Stimulated activated CD8-positive, alpha-beta memory T cell treated with anti-CD3 and anti-CD28 coated beads, Interleukin-4, amount 100 ng/mL, for 4 hours (primary cell): ENCODE results near the gene DDX49.

Experiments used
- DNase-seq, 2 donors: peaks; one replicate each; pipeline ENCODE4 v3.0.0-alpha.2; 2020; ENCODE audit warnings: low read depth in 2 of 2, low spot score in 1 of 2

Gene DDX49

GRCh38 chr19:18919086-18919899 is at the start of gene DDX49, which contains the start of gene COPE:
TSS of gene DDX49 (plus strand) at chr19:18919715. CDS start at chr19:18919742, 27 bp downstream.
TSS of gene COPE (minus strand) at chr19:18919387. CDS start at chr19:18919348, 39 bp downstream.
- peak; percentile 94 to 97 for DNase-seq

DNA sequence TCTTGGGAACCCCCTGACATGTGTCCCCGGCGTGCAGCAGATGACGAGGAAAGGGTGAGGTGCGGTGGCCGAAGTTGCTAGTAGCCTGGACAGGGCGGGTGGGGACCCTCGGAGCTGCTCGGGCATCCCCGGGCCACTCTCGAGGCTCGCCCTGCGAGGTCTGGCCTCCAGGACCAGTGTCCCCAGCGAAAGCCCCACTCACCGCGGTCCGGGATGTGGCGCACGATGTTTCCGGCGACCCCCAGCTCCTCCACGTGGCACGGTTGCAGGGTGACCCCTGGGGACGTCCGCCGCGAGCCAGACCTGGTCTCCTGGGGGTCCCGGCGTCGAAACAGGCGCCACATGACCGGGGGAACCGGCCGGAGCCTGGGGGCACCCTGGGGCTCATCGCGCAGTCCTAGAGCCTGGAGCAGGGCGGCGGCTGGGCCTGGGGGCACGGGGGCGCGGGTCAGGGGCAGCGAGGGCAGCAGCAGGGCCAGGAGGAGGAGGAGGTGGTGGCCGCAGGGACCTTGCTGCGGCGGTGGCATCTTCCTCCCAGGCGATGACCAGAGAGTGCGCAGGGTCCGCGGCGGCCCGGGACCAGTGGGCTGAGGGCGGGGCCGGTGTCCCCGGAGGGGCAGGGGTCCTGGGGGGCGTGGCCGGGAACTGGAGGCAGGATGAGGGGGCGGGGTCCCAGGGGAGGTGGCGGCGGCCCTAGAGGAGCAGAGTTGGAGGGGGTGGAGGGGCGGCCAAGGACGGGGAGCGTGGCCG is 49.6 kb upstream of the DDX49 start:
- no peak for DNase-seq

- DNase-seq = no peak
Observed at GRCh38 chr19:18870531-18871172, 48.9 kb upstream of the DDX49 start.

DNA sequence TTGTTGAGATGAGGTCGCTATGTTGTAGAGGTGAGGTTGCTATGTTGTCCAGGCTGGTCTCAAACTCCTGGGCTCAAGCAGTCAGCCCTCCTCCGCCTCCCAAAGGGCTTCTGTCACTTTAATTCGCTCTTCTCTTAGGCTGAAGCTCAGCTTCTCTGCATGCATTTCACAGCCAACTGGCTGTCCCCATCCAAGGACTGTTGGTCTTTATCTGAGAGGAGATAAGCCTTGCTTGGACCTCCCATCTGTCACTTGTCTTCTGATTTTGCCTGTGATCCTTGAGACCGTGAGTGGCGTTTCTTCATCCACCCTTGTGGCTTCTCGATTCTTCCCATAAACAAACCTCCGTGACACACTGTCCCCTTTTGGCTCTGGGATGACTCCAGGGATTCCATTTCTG is 48.0 kb upstream of the DDX49 start:
- no peak for DNase-seq

DNA sequence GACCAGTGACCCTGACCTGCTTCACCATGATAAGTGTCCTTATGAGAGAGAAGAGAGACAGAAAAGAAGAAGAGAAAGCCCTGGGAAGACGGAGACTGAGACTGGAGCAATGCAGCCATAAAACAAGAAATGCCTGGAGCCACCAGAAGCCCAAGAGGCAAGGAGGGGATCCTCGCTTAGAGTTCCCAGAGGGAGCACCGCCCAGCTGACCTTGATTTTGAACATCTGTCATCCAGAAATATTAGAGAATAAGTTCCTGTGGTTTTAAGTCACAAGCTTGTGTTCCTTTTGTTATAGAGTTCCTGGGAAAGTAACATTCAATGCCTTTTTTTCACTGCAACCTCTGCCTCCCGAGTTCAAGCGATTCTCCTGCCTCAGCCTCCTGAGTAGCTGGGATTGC is 43.8 kb upstream of the DDX49 start:
- no peak for DNase-seq

DNA sequence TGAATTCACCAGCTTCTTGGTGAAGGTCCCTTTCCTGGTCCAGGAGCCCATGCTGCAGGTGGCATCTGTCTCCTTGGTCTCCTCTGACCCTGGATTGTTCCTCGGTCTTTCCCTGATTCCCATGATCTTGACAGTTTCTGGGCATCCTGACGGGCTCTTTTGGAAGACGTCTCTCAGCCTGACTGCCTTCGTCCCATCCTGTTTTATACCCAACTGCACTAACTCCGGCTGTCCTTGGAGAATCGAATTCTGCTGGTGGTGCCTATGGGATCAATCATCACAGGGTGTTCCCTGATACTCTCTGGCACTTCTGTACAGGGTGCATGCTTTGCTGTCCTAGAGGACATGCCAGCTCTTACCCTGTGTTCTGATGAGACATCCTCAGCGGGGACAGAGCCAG is 42.6 kb upstream of the DDX49 start:
- DNase-seq = no peak

DNA sequence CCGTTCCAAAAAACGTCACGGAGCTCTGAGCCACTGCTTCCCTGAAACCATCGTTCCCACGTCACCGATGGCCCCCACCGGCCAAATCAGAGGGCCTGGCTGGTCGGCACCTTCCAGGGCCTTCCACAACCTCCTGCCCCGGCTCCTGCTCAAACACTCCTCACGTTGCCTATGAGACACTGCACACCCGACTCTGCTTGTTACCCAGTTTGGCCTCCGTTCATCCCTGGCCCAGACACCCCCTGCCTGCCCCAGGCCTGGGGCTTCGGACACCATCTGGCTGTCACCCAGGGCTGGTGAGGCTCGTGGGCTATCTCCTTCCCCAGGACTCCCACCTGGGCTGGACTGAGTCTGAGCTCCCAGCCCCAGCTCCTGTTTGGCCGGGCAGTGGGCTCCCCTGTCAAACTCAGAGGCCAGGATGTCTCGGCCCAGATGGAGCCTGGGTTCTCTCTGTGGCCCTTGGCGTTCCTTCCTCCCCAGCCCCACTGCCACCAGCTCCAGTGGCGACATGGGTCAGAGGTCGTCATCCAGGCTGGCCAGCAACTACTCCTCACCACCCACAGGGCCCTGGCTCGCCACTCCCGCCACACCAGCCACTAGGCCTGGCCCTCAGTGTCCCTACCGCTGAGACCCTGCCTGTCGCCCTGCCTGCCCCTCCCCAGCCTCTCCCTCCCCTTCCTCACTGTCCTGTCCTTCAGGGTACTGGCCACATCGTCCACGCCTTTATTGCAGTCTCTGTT is 41.3 kb upstream of the DDX49 start:
- no peak for DNase-seq

DNA sequence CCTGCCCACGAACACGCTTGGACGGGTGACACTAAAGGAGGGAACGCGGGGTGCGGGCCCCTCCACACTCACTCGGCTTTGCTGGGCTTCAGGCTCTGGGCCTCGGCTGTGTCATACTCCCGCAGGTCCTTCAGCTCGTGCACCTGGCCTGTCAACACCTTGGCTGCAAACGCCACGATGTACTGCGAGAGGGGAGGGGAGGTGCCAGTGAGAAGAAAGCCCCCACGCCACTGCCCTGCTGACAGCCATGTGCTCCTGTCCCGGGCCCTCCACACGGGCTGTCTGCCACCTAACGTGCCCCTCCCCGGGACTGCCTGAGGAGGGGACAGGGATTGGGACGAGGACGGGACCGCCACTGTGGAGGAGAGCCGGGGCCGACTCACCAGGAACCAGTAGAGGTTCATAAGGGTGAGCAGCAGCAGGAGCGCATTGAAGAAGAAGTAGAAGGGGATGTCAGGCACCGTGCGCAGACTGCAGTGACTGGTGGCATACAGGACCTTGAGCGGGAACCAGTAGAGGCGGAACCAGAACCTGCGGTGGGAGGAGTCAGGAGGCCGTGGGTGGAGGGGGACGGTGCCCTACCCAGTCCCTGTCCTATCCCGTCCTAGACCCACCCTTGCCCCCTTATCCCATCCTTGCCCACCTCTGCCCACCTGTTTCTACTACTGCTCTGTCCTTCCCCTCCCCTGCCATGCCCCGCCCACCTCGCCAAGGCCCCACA is 40.5 kb upstream of the DDX49 start:
- DNase-seq = no peak

- no peak for DNase-seq
Observed at GRCh38 chr19:18879579-18880373, 39.7 kb upstream of the DDX49 start.

DNA sequence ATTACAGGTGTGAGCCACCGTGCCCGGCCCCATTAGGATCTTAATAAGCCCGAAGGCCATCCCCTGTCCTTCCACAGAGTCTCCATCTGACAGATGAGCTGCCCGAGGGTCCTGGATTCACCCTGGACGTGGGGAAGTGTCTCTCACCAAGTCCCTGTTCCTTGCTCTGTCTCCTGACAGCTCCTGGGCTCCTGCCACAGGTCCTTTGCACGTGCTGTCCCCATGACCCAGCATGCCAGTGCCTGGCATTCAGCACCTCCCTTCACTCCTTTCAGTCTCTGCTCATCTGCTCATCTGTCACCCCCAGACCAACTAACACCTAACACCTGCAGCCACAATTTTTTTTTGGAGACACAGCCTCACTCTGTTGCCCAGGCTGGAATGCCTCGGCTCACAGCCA is 38.0 kb upstream of the DDX49 start:
- DNase-seq = no peak

GRCh38 chr19:18883526-18884304 is 35.8 kb upstream of the DDX49 start:
- DNase-seq = no peak

- no peak for DNase-seq
Observed at GRCh38 chr19:18886972-18887371, 32.5 kb upstream of the DDX49 start.

GRCh38 chr19:18889949-18890745 is 29.4 kb upstream of the DDX49 start:
- no peak for DNase-seq

DNA sequence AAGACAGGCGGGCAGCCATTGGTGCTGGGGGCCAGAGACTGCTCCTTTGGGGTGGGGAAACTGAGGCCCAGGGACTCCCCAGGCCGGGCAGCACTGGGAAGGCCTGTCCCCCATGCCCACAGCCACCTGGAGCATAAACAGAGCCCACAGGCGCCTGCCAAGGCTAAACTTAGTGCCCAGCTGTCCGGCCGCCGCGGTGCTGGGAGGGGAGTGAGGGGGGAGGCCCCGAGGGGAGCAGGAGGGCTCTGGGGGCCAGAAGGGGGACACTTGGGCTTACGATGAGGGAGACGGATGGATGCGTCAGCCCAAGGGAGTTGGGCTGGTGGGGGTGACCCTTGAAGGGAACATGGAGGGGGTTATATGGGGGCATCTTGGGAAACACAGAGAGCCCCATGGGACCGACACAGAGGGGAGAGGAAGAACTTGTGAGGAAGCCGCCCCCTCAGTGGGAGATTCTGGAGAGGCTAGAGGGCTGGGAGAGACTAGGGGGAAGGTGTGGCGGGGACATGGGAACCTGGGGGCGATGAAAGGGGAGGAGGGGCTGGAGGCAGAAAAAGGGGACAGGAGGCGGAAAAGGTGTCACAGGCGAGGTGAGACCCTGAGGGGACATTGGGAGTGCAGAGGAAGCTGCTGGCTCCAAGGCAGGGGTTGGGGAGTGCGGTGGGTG is 25.8 kb upstream of the DDX49 start:
- no peak for DNase-seq

- DNase-seq = no peak
Observed at GRCh38 chr19:18894254-18895037, 25.1 kb upstream of the DDX49 start.

DNA sequence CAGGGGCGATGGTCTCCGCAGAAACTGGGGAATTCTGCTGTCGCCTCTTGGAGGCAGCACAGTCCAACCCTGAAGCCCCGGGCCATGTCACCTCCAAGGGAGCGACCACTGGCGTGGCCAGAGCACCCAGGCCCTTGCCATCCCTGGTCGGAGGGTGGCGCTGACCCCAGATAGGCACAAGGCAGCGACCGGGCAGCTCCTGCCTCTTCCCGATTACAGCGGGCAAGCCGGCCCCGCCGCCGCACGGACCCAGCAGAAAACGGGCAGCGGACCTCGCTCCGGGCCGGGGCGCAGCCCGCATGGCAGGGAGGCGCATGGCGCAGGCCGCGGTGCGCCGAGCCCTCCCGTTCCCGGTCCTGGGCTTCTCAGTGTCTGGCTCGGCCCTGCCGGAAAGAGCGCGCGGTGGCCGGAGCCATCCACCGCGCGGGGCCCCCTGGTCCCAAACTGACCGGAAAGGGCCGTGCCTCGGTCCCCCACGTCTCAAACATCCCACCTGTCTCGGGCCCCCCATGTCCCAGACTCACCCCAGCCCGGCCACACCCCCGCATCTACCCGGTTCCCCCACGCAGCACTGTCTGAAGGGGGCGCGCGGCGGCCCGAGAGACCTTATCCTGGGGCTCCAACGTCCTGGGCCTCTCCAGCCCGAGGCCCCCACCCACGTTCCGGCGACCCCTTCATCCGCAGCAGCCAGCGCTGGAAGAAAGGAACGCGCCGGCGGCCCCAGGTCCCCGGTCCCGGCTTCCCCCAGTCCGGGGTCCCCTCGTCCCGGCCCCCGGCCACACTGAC is 24.3 kb upstream of the DDX49 start:
- DNase-seq = no peak
